Transverse colon (tissue), 4 donors: ENCODE data around the gene ZNF234. TPM values are rescaled to one million over a fixed set of nuclear protein-coding genes. Genes with fewer than 3 reads are reported as not detected.

Experiments used
- DNase-seq: peaks from one replicate; pipeline ENCODE4 v3.0.0-alpha.2; 2019
- H3K27ac ChIP-seq, 4 donors: fragments of 200-600 bp; sonication (generic); 2 replicates each; pipeline ENCODE4 v1.5.1; 2016 to 2018; ENCODE audit warnings: inconsistent platforms in 4 of 4
- H3K27me3 ChIP-seq: fragments of 200-600 bp; sonication (generic); 2 replicates; pipeline ENCODE4 v1.5.1; 2017; ENCODE audit warnings: inconsistent platforms
- H3K36me3 ChIP-seq, 4 donors: fragments of 200-600 bp; sonication (generic); 2 replicates each; pipeline ENCODE4 v1.5.1; 2017 to 2019; ENCODE audit warnings: inconsistent platforms in 4 of 4
- H3K4me1 ChIP-seq, 4 donors: fragments of 200-600 bp; sonication (generic); 2 replicates each; pipeline ENCODE4 v1.5.1; 2017 to 2020; ENCODE audit warnings: inconsistent platforms in 4 of 4
- H3K4me3 ChIP-seq, 4 donors: fragments of 200-600 bp; sonication (generic); 1 replicate in 1 of 4; 2 replicates in 3 of 4; pipeline versions ENCODE4 v1.5.1 to v1.6.1; 2017 to 2019; ENCODE audit warnings: inconsistent platforms in 4 of 4
- H3K9me3 ChIP-seq, 2 donors: fragments of 200-600 bp; sonication (generic); 2 replicates each; pipeline ENCODE4 v1.5.1; 2017 to 2019; ENCODE audit warnings: inconsistent platforms in 2 of 2
- CTCF ChIP-seq, 5 experiments: fragments of 200-600 bp in 3 of 5; fragments of 450-650 bp in 2 of 5; sonication (generic) in 3 of 5; IDR thresholded peaks; 1 replicate in 2 of 5; 2 replicates in 3 of 5; pipeline ENCODE4 v1.5.1; 2016 to 2017; ENCODE audit warnings: antibody characterized with exemption in 5 of 5, inconsistent platforms in 3 of 5, mild to moderate bottlenecking in 2 of 5, moderate library complexity in 1 of 5
- EP300 ChIP-seq: sonication (generic); formaldehyde crosslinking; IDR thresholded peaks from one replicate; pipeline ENCODE4 v1.6.1; 2017; ENCODE audit warnings: antibody characterized with exemption, low read depth
- POLR2A ChIP-seq: fragments of 450-650 bp; IDR thresholded peaks from one replicate; pipeline ENCODE4 v1.6.1; 2016; ENCODE audit warnings: antibody characterized with exemption, mild to moderate bottlenecking, moderate library complexity
- POLR2AphosphoS5 ChIP-seq, 3 donors: sonication (generic); formaldehyde crosslinking; IDR thresholded peaks; one replicate each; pipeline ENCODE4 v1.6.1; 2016; ENCODE audit warnings: antibody characterized with exemption in 3 of 3
- WGBS, 2 donors: methylation state at CpG; one replicate each; pipeline ENCODE4 v1.1.5; 2018; ENCODE audit warnings: low coverage in 1 of 2; 5-methylcytosine and 5-hydroxymethylcytosine counted together
- in situ Hi-C, 4 donors: fragments of 200-750 bp; cut with MboI; loops; one replicate each; pipeline versions ENCODE4 v1.15.0 to v1.15.1; 2017; ENCODE audit warnings: low sequenced_read_pairs in 3 of 4, low pct_ligation_motif_present in 1 of 4, low pct_unique_long_range_greater_than_20kb in 1 of 4
- intact Hi-C: fragments of 100-400 bp; cut with DNase I; formaldehyde crosslinking; loops from one replicate; pipeline ENCODE4 v1.15.1; 2023; ENCODE audit warnings: low total_unique reads
- total RNA-seq, 4 donors: library from RNA; depleted of rRNA; stranded (reverse); fragments of >200 nt; gene quantifications; one replicate each; pipeline ENCODE4 v1.1.0, GENCODE V29; 2016

Gene ZNF234
- total RNA-seq: 10 to 100 TPM in 2 of 4 donors, 1 to 10 TPM in 1, not detected in 1; 4.6 to 12.4 (median 10.1) TPM

- Histone ChIP-seq H3K4me3 (peak within 1 kb of the TSS; percentile 63 to 97 (median 72)), H3K27ac (peak within 1 kb of the TSS; percentile 78 to 84 (median 80)), H3K9me3 (no peaks in the 10 kb centered on the region), H3K36me3 (peaks cover 0 to 18% (median 2%) of the 10 kb centered on the region in 4 donors), H3K4me1 (peaks cover 9 to 15% (median 13%) of the 10 kb centered on the region in 4 donors), H3K27me3 (no peaks in the 10 kb centered on the region)
- intact Hi-C loops (no loop called here), in situ Hi-C loops (no loop called here)
- TF ChIP-seq EP300: no peak
- no peak for TF ChIP-seq CTCF (IDR thresholded peaks at IDR 0.05)
- TF ChIP-seq POLR2A: peak; percentile 24
- TF ChIP-seq POLR2AphosphoS5 (IDR thresholded peaks at IDR 0.05): peak; percentile 22 to 66 (median 33)
- DNase-seq: peak; percentile 80
- WGBS, 2 donors: 0 to 5% methylated on average over 7 to 52 of the region's 52 CpGs
These were observed at the start of gene ZNF234 for GRCh38 chr19:44141191-44142058. TSS of gene ZNF234 (plus strand) at chr19:44141554. CDS start at chr19:44144633, 3,079 bp downstream.

- no peak for TF ChIP-seq POLR2A
- no peak for TF ChIP-seq CTCF (IDR thresholded peaks at IDR 0.05)
- H3K27me3 ChIP-seq: no peaks in the 10 kb centered on the region
- no peak for DNase-seq
- intact Hi-C loops: no loop called here
- peaks cover 0 to 13% (median 7%) of the 10 kb centered on the region in 4 donors for H3K4me1 ChIP-seq
- H3K36me3 ChIP-seq: peaks cover 0 to 10% (median 0%) of the 10 kb centered on the region in 4 donors
- H3K27ac ChIP-seq: no peak overlapping the region
- in situ Hi-C loops: no loop called here
- 77 to 86% methylated on average over 3 to 4 of the region's 4 CpGs for WGBS, 2 donors
- no peak overlapping the region for H3K4me3 ChIP-seq
- H3K9me3 ChIP-seq: peaks cover 0 to 2% of the 10 kb centered on the region in 2 donors
These were observed 49.2 kb upstream of the ZNF234 start for GRCh38 chr19:44092108-44092507.

- peaks cover 0 to 29% (median 8%) of the 10 kb centered on the region in 4 donors for H3K36me3 ChIP-seq
- DNase-seq: peak; percentile 92
- H3K27ac ChIP-seq: peak within 1 kb of the TSS; percentile 78 to 88 (median 84)
- WGBS, 2 donors: 0 to 1% methylated on average over 18 to 50 of the region's 50 CpGs
- H3K4me1 ChIP-seq: peaks cover 0 to 13% (median 7%) of the 10 kb centered on the region in 4 donors
- peaks cover 0 to 6% of the 10 kb centered on the region in 2 donors for H3K9me3 ChIP-seq
- H3K4me3 ChIP-seq: peak within 1 kb of the TSS; percentile 73 to 98 (median 84)
- in situ Hi-C loops: no loop called here
- no peak for TF ChIP-seq EP300
- peak; percentile 44 to 62 (median 61) for TF ChIP-seq POLR2AphosphoS5 (IDR thresholded peaks at IDR 0.05)
- TF ChIP-seq POLR2A: peak; percentile 45
- no peak for TF ChIP-seq CTCF (IDR thresholded peaks at IDR 0.05)
- intact Hi-C loops: no loop called here
- no peaks in the 10 kb centered on the region for H3K27me3 ChIP-seq
These were observed 47.2 kb upstream of the ZNF234 start, which contains the start of gene ZNF224 for GRCh38 chr19:44093931-44094765. TSS of gene ZNF224 (plus strand) at chr19:44094361. CDS start at chr19:44097874, 3,513 bp downstream.

- in situ Hi-C loops (no loop called here), intact Hi-C loops (loop anchor here (10.0 kb wide), 1 partner anchor 57 kb away; the partner anchor contains the start of gene ZNF226)
- H3K4me3 ChIP-seq: no peak overlapping the region
- DNase-seq: no peak
- peaks cover 0 to 10% (median 3%) of the 10 kb centered on the region in 4 donors for H3K4me1 ChIP-seq
- no peaks in the 10 kb centered on the region for H3K27me3 ChIP-seq
- WGBS, 2 donors: 85 to 94% methylated on average over 3 of the region's 3 CpGs
- H3K9me3 ChIP-seq: peaks cover 57 to 72% of the 10 kb centered on the region in 2 donors
- TF ChIP-seq POLR2AphosphoS5 (IDR thresholded peaks at IDR 0.05): no peak
- no peak for TF ChIP-seq EP300
- TF ChIP-seq CTCF (IDR thresholded peaks at IDR 0.05): no peak
- TF ChIP-seq POLR2A: no peak
- H3K27ac ChIP-seq: no peak overlapping the region
- H3K36me3 ChIP-seq: peaks cover 0 to 52% (median 25%) of the 10 kb centered on the region in 4 donors
These were observed 33.6 kb upstream of the ZNF234 start for GRCh38 chr19:44107751-44108150.
